Activated gamma-delta T cell treated with anti-CD3 and anti-CD28 coated beads, Interleukin-2, amount 50 U/mL, for 16 hours (primary cell): ENCODE results near the gene IGLON5.

Source experiments
- DNase-seq: peaks from one replicate; pipeline ENCODE4 v3.0.0-alpha.2; 2020; ENCODE audit warnings: low read depth

Gene IGLON5

GRCh38 chr19:51317968-51318367, 6.5 kb downstream of the IGLON5 start:
- no peak for DNase-seq

GRCh38 chr19:51318687-51319648, 7.5 kb downstream of the IGLON5 start:
- no peak for DNase-seq

- no peak for DNase-seq
Observed at GRCh38 chr19:51319649-51320279, 8.3 kb downstream of the IGLON5 start.

GRCh38 chr19:51320280-51320657, 8.8 kb downstream of the IGLON5 start:
- no peak for DNase-seq

- no peak for DNase-seq
Observed at GRCh38 chr19:51321799-51322198, 10.4 kb downstream of the IGLON5 start.

GRCh38 chr19:51323481-51324166, 12.2 kb downstream of the IGLON5 start:
- no peak for DNase-seq

GRCh38 chr19:51324167-51324481, 12.7 kb downstream of the IGLON5 start:
- no peak for DNase-seq

- DNase-seq, result no peak
Observed at GRCh38 chr19:51325161-51325976, 13.9 kb downstream of the IGLON5 start.

- no peak for DNase-seq
Observed at GRCh38 chr19:51326216-51327065, 15.0 kb downstream of the IGLON5 start.

- no peak for DNase-seq
Observed at GRCh38 chr19:51327066-51328001, 15.9 kb downstream of the IGLON5 start.

GRCh38 chr19:51329411-51329810, 18.0 kb downstream of the IGLON5 start:
- no peak for DNase-seq

GRCh38 chr19:51330366-51330765, 18.9 kb downstream of the IGLON5 start:
- no peak for DNase-seq

- DNase-seq, result no peak
Observed at GRCh38 chr19:51331193-51331592, 19.7 kb downstream of the IGLON5 start.

- DNase-seq, result no peak
Observed at GRCh38 chr19:51331716-51332115, 20.3 kb downstream of the IGLON5 start.

GRCh38 chr19:51333836-51334460, 22.5 kb downstream of the IGLON5 start:
- DNase-seq, result no peak

GRCh38 chr19:51337141-51337860, 25.9 kb downstream of the IGLON5 start:
- no peak for DNase-seq

- DNase-seq, result no peak
Observed at GRCh38 chr19:51337861-51338562, 26.6 kb downstream of the IGLON5 start.
